HG02678 (cell line): Measurements from ENCODE around the gene HS6ST3.
"Not testable (repeated sequence)": the region's sequence is repeated elsewhere in the genome, so short reads cannot be mapped to it uniquely, and the experiment has no call there.

Experiments used
- ATAC-seq: cut with Tn5 transposase; IDR thresholded peaks from one replicate; pipeline ENCODE4 v1.9.1; 2021; ENCODE audit warnings: mild to moderate bottlenecking, moderate library complexity; ENCODE audit not compliant: unreplicated experiment

The HS6ST3 gene

DNA sequence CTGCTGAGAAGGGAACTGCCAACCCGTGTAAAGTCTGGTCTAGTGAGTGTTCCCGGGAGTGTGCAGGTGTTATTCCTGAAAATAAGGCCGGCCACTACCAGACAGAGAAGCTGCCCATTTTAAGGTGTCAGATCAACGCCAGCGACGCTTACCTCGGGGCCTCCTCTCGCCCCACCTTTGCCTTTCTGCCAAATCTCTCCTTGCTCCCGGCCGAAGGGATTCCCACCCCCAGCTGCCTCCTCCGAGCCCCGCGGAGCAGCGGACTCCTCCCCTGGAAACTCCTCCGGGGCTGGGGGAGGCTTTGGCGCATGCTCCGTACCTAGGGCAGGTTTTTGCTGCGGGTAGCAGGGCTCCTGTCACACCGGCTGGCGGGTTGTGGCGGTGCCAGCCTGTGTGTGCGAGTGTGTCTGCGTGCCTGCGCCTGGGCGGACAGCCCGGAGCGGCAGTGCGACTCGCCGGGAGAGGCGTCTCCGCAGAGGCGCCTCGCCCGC lies at the start of gene HS6ST3:
Gene HS6ST3 (plus strand): TSS at position 359 of the 491 bp plus-strand sequence.
- peak; percentile 40 for ATAC-seq

DNA sequence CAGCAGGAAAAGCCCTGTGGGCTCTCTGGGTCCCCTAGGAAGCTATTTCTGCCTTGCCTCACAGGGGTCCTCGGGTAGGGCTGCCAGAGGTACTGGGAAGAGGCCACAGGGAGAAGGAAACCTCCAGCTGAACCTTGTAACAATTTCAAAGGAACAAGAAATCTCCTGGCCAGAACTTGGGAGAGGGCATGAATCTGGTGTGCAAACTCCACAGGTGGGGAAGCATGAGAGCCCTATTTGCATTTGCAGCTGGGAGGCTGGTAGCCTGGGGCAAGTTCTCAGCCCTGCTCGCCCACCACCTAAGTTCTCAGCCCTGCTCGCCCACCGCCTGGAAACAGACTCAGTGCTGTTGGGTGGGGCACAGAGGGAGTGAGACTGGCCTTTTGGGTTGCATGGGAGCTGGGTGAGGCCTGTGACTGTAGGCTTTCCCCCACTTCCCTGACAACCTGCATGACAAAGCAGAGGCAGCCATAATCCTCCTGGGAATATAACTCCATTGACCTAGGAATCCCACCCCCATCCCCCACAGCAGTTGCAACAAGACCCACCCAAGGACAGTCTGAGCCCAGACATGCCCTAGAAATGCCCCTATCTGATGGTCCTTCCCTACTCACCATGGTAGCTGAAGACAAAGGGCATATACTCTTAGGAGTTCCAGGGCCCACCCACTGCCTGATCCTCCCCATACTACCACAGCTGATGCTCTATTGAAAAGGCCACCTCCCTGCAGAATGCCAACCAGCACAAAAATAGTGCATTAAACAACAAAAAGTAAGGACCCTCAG lies 48.4 kb upstream of the HS6ST3 start:
- ATAC-seq, result no peak

DNA sequence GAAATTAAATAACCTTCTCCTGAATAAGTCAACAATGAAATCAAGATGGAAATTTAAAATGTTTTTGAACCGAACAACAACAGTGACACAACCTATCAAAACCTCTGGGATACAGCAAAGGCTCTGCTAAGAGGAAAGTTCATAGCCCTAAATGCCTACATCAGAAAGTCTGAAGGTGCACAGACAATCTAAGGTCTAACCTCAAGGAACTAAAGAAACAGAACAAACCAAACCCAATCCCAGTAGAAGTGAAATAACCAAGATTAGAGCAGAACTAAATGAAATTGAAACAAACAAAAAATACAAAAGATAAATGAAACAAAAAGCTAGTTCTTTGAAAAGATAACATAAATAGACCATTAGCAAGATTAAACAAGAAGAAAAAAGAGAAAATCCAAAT lies 45.7 kb upstream of the HS6ST3 start:
- no peak for ATAC-seq

DNA sequence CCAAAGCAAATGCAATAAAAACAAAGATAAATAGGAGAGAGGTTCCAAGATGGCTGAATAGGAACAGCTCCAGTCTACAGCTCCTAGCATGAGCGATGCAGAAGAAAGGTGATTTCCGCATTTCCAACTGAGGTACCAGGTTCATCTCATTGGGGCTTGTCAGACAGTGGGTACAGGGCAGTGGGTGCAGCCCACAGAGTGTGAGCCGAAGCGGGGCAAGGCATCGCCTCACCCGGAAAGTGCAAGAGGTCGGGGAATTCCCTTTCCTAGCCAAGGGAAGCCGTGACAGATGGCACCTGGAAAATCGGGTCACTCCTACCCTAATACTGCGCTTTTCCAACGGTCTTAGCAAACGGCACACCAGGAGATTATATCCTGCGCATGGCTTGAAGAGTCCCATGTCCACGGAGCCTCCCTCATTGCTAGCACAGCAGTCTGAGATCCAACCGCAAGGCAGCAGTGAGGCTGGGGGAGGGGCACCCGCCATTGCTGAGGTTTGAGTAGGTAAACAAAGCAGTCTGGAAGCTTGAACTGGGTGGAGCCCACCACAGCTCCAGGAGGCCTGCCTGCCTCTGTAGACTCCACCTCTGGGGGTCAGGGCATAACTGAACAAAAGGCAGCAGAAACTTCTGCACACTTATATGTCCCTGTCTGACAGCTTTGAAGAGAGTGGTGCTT lies 43.3 kb upstream of the HS6ST3 start:
- not testable (repeated sequence) for ATAC-seq

DNA sequence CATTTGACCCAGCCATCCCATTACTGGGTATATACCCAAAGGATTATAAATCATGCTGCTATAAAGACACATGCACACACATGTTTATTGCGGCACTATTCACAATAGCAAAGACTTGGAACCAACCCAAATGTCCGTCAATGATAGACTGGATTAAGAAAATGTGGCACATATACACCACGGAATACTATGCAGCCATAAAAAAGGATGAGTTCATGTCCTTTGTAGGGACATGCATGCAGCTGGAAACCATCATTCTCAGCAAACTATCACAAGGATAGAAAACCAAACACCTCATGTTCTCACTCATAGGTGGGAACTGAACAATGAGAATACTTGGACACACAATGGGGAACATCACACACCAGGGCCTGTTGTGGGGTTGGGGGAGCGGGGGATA lies 39.0 kb upstream of the HS6ST3 start:
- not testable (repeated sequence) for ATAC-seq

DNA sequence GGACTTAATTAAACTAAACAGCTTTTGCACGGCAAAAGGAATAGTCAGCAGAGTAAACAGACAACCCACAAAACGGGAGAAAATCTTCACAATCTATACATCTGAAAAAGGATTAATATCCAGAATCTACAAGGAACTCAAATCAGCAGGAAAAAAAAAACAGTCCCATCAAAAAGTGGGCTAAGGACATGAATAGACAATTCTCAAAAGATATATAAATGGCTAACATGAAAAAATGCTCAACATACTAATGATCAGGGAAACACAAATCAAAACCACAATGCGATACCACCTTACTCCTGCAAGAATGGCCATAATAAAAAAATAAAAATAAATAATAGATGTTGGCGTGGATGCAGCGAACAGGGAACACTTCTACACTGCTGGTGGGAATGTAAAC lies 38.4 kb upstream of the HS6ST3 start:
- not testable (repeated sequence) for ATAC-seq

DNA sequence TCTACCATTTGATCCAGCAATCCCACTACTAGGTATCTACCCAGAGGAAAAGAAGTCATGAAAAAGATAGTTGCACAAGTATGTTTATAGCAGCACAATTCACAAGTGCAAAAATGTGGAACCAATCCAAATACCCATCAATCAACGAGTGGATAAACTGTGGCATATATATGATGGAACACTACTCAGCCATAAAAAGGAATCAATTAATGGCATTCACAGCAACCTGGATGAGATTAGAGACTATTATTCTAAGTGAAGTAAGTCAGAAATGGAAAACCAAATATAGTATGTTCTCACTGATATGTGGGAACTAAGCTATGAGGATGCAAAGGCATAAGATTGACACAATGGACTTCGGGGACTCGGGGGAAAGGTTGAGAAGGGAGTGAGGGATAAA lies 38.0 kb upstream of the HS6ST3 start:
- ATAC-seq, result not testable (repeated sequence)

DNA sequence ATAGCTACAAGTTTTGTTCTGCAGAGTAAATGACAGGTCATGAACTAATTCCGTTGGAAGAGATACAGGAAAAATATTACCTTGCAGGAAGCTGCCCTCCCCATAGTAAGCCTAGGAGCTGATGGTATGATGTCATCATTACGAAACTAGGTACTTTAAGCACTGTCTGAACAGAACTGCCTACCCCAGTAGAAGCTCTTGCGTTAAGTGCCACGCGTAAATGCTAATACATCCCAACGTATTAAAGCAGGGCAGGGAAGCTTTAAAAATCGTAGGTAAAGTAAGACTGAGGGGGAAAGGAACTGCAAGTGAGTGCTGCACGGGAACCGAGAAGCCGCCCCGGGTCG lies 37.3 kb upstream of the HS6ST3 start:
- peak; percentile 36 for ATAC-seq

DNA sequence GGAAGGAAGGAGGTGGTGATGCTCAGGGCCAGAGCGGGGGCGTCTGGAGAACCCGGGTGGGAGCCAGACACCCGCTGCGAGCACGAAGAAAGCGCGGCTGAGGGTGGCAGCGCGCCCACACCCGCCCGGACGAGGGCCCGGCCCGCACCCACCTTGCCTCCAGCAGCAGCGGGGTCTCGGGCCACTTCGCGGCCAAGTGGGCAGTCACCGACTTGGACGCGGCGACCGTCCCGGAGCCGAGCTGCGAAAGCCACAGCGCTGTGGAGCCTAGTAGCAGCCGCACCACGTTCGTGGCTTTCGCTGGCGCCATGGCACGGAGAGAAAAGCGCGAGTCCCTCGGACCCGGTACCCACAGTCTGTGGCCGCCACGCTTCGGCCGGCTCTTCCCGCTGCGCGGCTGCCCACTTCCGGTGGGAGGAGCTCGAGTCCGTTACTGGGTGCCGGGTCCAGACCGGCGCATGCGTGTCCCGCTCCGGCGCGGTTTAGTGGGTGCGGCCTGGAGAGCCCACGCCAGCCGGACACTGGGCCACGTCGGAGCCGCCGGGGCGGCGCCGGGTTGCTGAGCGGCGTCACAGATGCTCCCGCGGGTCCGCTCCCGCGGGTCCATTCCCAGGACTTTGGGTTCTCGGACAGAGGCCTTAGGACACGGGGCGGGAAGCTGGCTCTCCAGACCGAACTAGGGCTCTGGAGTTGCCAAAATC lies 36.8 kb upstream of the HS6ST3 start, which contains the start of gene UGGT2:
Gene UGGT2 (minus strand): TSS at position 399 of the 701 bp plus-strand sequence. CDS start 89 bp downstream, at position 310.
- ATAC-seq, result peak; percentile 98

DNA sequence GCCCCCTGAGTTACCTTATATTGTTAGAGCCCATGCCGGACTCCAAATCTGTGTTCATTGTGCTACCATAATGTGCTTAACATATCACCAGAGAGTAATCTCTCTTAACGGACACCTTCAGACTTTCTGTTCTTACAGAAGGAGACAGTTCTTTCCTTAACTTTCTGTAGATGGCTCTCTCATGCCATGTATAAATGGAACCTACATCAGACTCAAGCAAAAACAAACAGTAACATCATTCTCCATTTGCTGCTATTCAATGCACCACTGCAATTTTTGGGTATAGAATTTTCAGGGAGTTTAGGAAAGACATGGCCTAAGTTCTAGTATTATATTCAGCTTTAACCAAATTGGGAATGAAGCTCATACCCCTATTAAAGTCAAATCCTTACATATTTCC lies 24.1 kb upstream of the HS6ST3 start:
- no peak for ATAC-seq

DNA sequence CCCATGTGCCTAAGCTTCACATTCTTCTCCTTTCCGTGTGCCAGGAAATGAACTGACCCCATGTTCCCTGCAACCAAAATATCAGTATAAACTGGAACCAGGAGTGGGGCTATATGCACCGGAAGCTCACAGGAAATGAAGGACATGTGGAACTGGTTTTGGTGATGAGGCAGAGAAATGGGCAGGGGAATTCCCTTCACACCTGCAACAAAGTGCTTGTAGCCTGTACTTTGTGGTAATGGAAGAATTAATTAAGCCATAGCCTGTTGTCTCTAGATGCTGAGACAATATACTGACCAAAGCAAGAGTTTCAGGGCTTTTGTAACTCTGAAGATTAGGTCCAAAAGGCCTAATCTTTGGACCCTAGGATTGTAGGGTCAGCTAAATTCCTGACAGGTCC lies 21.2 kb upstream of the HS6ST3 start:
- ATAC-seq, result no peak

DNA sequence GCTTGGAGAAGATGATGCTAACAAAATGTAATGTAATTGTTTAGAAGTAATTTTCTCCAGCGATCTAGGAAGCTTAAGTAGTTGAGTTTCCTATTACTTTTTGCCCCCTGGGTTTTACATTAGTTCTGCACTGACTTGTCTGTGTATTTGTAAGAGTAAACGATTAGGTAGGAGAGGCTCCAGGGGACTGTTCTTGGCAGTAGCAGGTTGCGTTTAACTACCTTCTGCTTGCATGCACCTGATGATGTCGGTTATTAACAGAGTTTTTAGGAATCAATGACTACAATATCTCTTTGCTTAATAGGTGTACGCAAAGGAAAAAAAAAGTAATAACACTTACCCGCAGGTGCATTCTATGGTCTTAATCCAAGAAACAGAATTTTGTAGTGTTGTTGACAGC lies 18.4 kb upstream of the HS6ST3 start:
- no peak for ATAC-seq

DNA sequence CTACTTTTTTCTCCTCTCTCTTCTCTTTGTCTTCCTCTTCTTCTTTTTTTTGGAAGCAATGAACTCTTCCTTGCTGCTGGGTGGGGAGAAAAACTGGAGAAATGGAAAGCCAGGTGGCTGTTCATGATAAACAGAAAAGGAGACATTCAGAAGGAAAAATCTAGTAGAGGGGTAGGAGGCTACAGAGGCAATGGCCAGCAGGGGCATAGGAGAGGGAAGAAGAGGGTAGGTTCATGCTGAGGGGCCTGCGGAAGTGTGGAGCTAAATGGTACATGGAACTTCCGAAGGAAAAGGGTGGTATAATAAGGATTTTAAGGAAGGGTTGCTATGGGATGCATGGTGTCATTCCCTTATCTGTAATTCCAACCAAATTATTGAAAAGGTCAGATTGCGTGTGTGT lies 17.5 kb upstream of the HS6ST3 start:
- no peak for ATAC-seq

DNA sequence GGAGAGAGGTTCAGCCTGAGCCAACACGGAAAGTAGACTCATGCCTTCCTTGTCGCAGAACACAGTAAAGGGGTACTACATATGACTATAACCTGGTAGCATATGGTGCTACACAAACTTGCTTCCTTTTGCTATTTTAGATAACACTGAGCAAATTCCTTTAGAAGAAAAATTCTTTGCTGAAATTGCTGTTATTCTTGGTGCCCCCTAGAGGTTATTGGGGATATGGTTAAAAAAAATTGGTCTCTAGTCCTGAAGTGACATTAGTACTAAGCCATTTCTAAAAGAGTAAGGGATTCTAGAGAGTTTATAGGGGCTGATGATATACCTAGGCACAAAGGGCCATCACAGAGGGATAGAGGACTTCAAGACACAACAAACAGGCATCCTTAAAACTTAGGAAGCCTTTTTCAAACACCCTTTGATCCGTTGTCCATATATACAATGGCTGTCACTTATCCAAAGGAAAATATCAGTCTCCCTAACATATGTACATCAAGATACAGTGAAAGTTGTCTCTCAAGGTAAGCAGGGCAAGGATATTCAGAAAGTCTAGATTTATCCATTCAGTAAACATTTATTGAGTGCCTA lies 13.9 kb upstream of the HS6ST3 start:
- ATAC-seq, result no peak

DNA sequence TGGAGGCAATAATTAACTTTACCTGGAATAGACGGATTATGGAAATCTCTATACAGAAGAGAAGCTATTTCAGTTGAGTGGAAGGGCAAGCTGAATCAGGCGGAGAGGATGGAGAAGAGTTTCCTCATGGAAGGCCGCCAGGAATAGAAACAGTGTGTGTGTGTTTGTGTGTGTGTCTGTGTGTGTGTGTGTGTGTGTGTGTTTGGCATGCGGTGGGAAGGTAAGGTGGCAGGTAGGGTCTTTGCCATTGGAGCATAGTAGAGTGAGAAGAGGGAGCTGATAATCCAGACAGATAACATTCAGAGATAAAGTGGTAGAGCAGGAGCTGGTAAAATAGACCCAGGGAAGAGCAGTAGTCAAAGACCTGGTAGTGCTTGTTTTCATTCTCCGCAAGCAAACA lies 9.2 kb upstream of the HS6ST3 start:
- ATAC-seq, result no peak

DNA sequence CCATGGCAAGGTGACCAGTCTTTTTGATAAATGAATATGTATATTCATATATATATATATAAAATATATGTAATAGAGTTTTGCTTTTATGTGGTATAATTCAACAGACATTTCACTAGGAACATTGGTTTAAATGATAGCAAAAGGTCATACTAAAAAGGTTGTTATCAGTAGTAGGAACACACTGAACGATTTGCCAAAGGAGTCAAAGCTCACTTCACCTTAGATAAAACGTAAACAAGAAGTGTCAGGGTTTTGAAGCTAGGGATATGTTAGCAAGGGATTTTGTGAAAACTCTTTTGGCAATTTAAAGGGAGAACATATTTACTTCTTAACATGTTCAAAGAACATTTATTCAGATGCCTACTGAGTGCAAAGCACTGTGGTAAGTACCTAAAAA lies 8.0 kb upstream of the HS6ST3 start:
- ATAC-seq, result no peak

DNA sequence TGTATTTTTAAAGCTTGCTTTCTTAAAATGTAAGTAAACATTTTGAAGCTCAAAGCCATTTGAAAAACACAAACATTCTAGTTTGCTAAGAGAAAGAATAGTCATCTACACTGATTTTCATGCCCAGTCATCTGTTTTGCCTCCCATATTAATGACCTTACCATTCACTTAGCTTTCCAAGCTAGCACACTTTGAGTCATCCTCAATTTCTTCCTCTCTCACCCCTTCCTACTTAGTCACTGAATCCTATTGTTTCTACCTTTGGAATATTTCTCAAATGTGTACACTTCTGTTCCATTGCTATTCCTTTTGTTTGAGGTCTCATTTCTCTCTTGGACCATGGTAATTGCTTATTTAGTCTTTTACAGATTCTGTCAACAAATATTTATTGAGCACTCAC lies 7.3 kb upstream of the HS6ST3 start:
- no peak for ATAC-seq

DNA sequence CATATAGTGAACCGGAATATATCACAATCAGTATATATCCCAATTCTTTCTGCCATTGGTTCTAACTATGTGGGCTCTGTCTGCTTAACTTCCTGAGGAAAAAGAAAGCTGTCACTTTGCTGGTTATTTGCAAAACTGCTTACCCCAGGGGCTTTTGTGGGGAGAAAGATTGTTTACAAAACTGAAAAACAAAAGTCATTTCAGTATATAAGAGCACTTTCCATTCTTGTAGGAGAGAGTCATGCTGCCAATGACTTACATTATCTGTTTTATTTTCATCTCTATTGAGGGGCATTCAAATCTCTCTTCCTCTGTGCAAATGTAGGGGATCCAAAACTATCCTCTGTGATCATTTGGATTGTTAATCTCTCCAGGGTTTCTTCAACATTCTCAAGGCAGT lies 3.2 kb upstream of the HS6ST3 start:
- ATAC-seq, result no peak

DNA sequence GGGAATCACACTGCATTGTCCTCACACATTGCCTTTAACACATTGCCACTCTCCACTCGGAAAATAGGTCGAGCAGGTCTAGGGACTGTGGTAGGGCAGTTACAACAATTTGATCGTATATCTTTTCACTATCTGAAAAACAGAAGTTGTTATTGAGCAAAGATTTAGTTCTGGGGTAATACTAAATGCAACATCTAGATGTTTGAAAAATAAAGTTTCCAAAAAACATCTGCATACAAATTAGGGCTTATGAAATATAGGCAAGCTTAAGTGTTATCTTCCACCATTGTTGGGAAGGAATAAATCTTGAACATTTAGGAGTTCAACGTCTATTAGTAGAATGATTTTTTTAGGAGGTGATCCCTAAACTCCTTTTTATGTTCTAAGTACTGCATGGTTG lies 768 bp upstream of the HS6ST3 start:
- no peak for ATAC-seq

DNA sequence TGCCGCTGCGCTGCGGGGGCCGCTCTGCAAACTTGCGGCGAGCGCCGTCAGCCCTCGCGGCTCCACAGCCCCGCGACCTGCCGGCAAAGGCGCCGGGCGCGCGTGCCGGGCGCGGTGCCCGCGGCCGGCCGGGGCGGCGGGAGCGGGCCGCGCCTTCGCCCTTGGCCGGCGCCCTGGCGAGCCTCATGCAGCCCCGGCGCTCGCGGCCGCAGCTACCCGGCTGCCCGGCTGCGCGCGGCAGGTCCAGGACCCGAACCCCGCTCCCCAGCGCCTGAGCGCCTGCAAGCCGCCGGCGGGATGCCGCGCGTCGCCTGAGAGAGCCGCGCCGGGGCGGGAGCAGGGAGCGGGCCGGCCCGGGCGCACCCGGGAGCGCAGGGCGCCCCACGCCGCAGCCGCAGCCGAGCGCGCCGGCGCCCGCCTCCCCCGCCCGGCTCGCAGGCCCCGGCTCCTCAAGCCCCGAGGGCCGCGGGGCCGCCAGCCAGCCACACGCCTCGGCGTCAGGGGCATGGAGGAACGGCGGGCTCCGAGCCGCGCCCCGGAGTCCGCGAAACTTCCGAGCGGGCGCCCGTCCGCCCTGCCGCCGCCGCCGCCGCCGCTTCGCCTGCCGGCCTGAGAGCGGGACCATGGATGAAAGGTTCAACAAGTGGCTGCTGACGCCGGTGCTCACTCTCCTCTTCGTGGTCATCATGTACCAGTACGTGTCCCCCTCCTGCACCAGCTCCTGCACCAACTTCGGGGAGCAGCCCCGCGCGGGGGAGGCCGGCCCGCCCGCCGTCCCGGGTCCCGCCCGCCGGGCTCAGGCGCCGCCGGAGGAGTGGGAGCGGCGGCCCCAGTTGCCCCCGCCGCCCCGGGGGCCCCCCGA lies 564 bp downstream of the HS6ST3 start:
- ATAC-seq, result peak; percentile 57
